Fibroblast of mammary gland (primary cell): ENCODE results near the gene PRH1.

Experiments used
- DNase-seq: peaks from one replicate; pipeline ENCODE4 v3.0.0-alpha.2; 2010; ENCODE audit warnings: low read depth
- H3K4me3 ChIP-seq: 2 replicates; pipeline ENCODE4 v1.5.1; 2011; ENCODE audit warnings: low read depth, mild to moderate bottlenecking, low read length, moderate library complexity; ENCODE audit not compliant: control insufficient read depth
- CTCF ChIP-seq: conservative IDR thresholded peaks from 2 replicates; pipeline ENCODE4 v1.5.1; 2011; ENCODE audit warnings: low read depth, low read length, inconsistent platforms; ENCODE audit not compliant: control insufficient read depth, insufficient read depth

Gene PRH1

GRCh38 chr12:10904686-10905085 lies 20.6 kb upstream of the PRH1 start:
- H3K4me3 ChIP-seq: no peak overlapping the region
- TF ChIP-seq CTCF: no peak
- no peak for DNase-seq

GRCh38 chr12:10901427-10901826 lies 17.4 kb upstream of the PRH1 start:
- no peak for TF ChIP-seq CTCF
- peak; percentile 5 for DNase-seq

GRCh38 chr12:10900972-10901371 lies 16.9 kb upstream of the PRH1 start:
- no peak overlapping the region for H3K4me3 ChIP-seq
- no peak for DNase-seq
- TF ChIP-seq CTCF: no peak

More at GRCh38 chr12:10901427-10901826, 17.4 kb upstream of the PRH1 start:
- H3K4me3 ChIP-seq: no peak overlapping the region

GRCh38 chr12:10900530-10900929 lies 16.5 kb upstream of the PRH1 start:
- DNase-seq: no peak
- no peak overlapping the region for H3K4me3 ChIP-seq
- no peak for TF ChIP-seq CTCF

GRCh38 chr12:10896854-10897253 lies 12.8 kb upstream of the PRH1 start:
- no peak for DNase-seq
- H3K4me3 ChIP-seq: no peak overlapping the region
- no peak for TF ChIP-seq CTCF

GRCh38 chr12:10891937-10892336 lies 7.9 kb upstream of the PRH1 start:
- no peak for DNase-seq

More at GRCh38 chr12:10891937-10892336, 7.9 kb upstream of the PRH1 start:
- TF ChIP-seq CTCF: no peak
- no peak overlapping the region for H3K4me3 ChIP-seq
